Hematopoietic multipotent progenitor cell treated with erythropoietin and hydrocortisone succinate and interleukin-3 and kit ligand, for 6 days (in vitro differentiated cells): ENCODE data around the gene ALK.

ENCODE experiments used
- DNase-seq: peaks from one replicate; pipeline ENCODE4 v3.0.0-alpha.2; 2015

ALK gene

GRCh38 chr2:29159125-29159524, 762.3 kb downstream of the ALK start:
- no peak for DNase-seq

DNA sequence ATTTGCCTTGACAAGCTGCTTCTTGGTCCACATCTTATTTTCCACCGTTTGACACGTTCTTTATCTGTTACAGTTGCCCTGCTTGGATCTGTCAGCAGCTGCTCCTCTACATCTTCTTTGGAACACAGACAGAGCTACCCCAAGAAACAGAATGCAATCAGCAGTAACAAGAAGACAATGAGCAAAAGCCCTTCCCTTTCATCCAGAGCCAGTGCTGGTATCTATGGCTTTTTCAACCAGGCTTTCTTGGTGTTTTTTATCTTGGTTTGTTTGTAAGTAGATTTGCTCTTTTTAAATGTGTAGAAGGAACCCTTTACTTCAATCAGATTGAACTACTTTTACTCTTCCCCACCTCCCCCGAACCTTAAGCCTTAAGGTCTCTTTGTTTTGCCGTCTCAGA, 764.3 kb downstream of the ALK start:
- DNase-seq, result no peak

GRCh38 chr2:29155578-29155977, 765.8 kb downstream of the ALK start:
- no peak for DNase-seq

GRCh38 chr2:29154610-29155009, 766.8 kb downstream of the ALK start:
- DNase-seq, result no peak

- no peak for DNase-seq
Measured at GRCh38 chr2:29147963-29148362, 773.4 kb downstream of the ALK start.

DNA sequence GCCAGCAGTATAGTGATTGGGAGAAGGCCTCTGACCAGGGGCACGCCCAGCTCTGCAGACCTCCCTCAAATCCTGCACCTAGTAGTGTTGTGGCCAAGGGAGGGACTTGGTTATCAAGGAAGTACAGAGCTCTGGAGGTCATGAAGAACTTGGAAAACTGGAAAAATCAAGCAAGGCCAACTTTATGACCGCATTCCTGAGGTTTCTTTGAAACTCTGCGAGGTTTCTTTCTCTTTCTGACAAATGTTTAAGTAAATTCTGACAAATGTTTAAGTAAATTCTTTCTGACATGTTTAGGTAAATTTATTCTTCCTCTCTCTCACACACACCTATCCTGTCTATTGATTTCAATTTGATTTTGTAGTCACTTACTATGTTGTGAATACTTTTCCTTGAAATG, 775.2 kb downstream of the ALK start:
- no peak for DNase-seq

- no peak for DNase-seq
Measured at GRCh38 chr2:29143657-29144056, 777.7 kb downstream of the ALK start.
